Progenitor cell of endocrine pancreas (in vitro differentiated cells): ENCODE measurements around the gene GNPDA1. TPM values are rescaled to one million over a fixed set of nuclear protein-coding genes. Genes with fewer than 3 reads are reported as not detected.
"Not testable (repeated sequence)": the region's sequence is repeated elsewhere in the genome, so short reads cannot be mapped to it uniquely, and the experiment has no call there.

Source experiments
- DNase-seq: peaks from one replicate; pipeline ENCODE4 v3.0.0; 2021; ENCODE audit warnings: low spot score; ENCODE audit not compliant: unreplicated experiment
- H3K27ac Mint-ChIP-seq: 2 replicates; pipeline ENCODE4 v1.8.0; 2021; ENCODE audit warnings: mild to moderate bottlenecking, moderate library complexity, mixed read lengths
- H3K27me3 Mint-ChIP-seq: 2 replicates; pipeline ENCODE4 v1.8.0; 2021; ENCODE audit warnings: mixed read lengths
- H3K36me3 Mint-ChIP-seq: 2 replicates; pipeline ENCODE4 v1.8.0; 2022; ENCODE audit warnings: mixed read lengths; ENCODE audit not compliant: insufficient read depth
- H3K4me1 Mint-ChIP-seq: 2 replicates; pipeline ENCODE4 v1.8.0; 2021; ENCODE audit warnings: low read depth, mixed read lengths
- H3K4me3 Mint-ChIP-seq: 2 replicates; pipeline ENCODE4 v1.8.0; 2021; ENCODE audit warnings: low read depth, mild to moderate bottlenecking, moderate library complexity, mixed read lengths
- H3K9me3 Mint-ChIP-seq: 2 replicates; pipeline ENCODE4 v1.8.0; 2021; ENCODE audit warnings: low read depth, mixed read lengths
- total RNA-seq: library from RNA; stranded (reverse); gene quantifications from 2 replicates; pipeline ENCODE4 v1.2.1, GENCODE V29; 2021
- TF ChIP-seq, protein P1 (sequence below): fragments of 200-600 bp; sonication (generic); IDR thresholded peaks from one replicate; pipeline ENCODE4 v1.5.0; 2021; ENCODE audit warnings: antibody characterized with exemption, mild to moderate bottlenecking; ENCODE audit not compliant: unreplicated experiment

Gene GNPDA1
- total RNA-seq, 1 donor from 2014 or later: 115 TPM

DNA sequence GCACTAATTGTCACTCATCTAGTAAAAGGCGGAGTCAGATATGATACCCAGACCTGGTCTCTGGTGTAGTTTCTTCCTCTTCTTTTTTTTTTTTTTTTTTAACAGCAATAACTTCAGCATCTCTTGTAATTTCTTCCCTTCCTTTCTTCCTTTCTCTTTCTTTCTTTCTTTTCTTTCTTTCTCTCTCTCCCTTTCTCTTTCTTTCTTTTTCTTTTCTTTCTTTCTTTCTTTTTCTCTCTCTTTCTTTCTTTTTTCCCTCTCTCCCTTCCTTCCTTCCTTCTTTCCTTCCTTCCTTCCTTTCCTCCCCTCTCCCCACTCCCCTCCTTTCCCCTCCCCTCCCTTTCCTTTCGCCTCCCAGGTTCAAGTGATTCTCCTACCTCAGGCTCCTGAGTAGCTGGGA lies 25.9 kb upstream of the GNPDA1 start:
- no peak for DNase-seq
- H3K4me1 Mint-ChIP-seq: peaks cover 11% of the 10 kb centered on the region
- H3K27me3 Mint-ChIP-seq: no peaks in the 10 kb centered on the region
- TF ChIP-seq, protein P1, sequence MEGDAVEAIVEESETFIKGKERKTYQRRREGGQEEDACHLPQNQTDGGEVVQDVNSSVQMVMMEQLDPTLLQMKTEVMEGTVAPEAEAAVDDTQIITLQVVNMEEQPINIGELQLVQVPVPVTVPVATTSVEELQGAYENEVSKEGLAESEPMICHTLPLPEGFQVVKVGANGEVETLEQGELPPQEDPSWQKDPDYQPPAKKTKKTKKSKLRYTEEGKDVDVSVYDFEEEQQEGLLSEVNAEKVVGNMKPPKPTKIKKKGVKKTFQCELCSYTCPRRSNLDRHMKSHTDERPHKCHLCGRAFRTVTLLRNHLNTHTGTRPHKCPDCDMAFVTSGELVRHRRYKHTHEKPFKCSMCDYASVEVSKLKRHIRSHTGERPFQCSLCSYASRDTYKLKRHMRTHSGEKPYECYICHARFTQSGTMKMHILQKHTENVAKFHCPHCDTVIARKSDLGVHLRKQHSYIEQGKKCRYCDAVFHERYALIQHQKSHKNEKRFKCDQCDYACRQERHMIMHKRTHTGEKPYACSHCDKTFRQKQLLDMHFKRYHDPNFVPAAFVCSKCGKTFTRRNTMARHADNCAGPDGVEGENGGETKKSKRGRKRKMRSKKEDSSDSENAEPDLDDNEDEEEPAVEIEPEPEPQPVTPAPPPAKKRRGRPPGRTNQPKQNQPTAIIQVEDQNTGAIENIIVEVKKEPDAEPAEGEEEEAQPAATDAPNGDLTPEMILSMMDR: no peak
- no peak overlapping the region for H3K4me3 Mint-ChIP-seq
- H3K9me3 Mint-ChIP-seq: peaks cover 3% of the 10 kb centered on the region
- no peak overlapping the region for H3K27ac Mint-ChIP-seq
- H3K36me3 Mint-ChIP-seq: no peaks in the 10 kb centered on the region

GRCh38 chr5:142037599-142037998 lies 24.8 kb upstream of the GNPDA1 start:
- H3K9me3 Mint-ChIP-seq, H3K4me3 Mint-ChIP-seq, H3K27me3 Mint-ChIP-seq, DNase-seq, H3K36me3 Mint-ChIP-seq, H3K27ac Mint-ChIP-seq: not testable (repeated sequence)
- H3K4me1 Mint-ChIP-seq: peaks cover 17% of the 10 kb centered on the region

GRCh38 chr5:142036918-142037317 lies 24.1 kb upstream of the GNPDA1 start:
- Mint-ChIP-seq H3K4me3 (no peak overlapping the region), H3K27ac (no peak overlapping the region), H3K36me3 (no peaks in the 10 kb centered on the region), H3K9me3 (peaks cover 3% of the 10 kb centered on the region), H3K4me1 (peaks cover 17% of the 10 kb centered on the region), H3K27me3 (no peaks in the 10 kb centered on the region)
- no peak for DNase-seq
- TF ChIP-seq, protein P1: no peak

GRCh38 chr5:142034994-142035393 lies 22.2 kb upstream of the GNPDA1 start:
- peak overlapping the region; percentile 7 for H3K27ac Mint-ChIP-seq
- no peaks in the 10 kb centered on the region for H3K27me3 Mint-ChIP-seq

GRCh38 chr5:142033632-142034567 lies 21.1 kb upstream of the GNPDA1 start:
- H3K27ac Mint-ChIP-seq, H3K27me3 Mint-ChIP-seq, DNase-seq, H3K36me3 Mint-ChIP-seq, H3K9me3 Mint-ChIP-seq, H3K4me3 Mint-ChIP-seq: not testable (repeated sequence)
- peaks cover 17% of the 10 kb centered on the region for H3K4me1 Mint-ChIP-seq

More at GRCh38 chr5:142034994-142035393, 22.2 kb upstream of the GNPDA1 start:
- DNase-seq: no peak
- Mint-ChIP-seq H3K36me3 (no peaks in the 10 kb centered on the region), H3K4me1 (peaks cover 17% of the 10 kb centered on the region), H3K9me3 (peaks cover 3% of the 10 kb centered on the region), H3K4me3 (no peak overlapping the region)
- TF ChIP-seq, protein P1: no peak

- Mint-ChIP-seq H3K9me3 (peaks cover 3% of the 10 kb centered on the region), H3K4me1 (peaks cover 17% of the 10 kb centered on the region), H3K36me3 (no peaks in the 10 kb centered on the region), H3K4me3 (no peak overlapping the region), H3K27me3 (no peaks in the 10 kb centered on the region), H3K27ac (peak overlapping the region; percentile 80)
- TF ChIP-seq, protein P1: no peak
- no peak for DNase-seq
Measured at GRCh38 chr5:142032747-142033631, 20.2 kb upstream of the GNPDA1 start.
